ENCODE data around the gene ADORA1. TPM values are rescaled to one million over a fixed set of nuclear protein-coding genes. Genes with fewer than 3 reads are reported as not detected.

Gene ADORA1
- polyA plus RNA-seq, 3 donors: 4.9 to 6.3 (median 6.0) TPM

- no peak for DNase-seq (ENCODE audit: extremely low read depth in 1 of 11, low read depth in 9 of 11, low spot score in 4 of 11)
Observed at GRCh38 chr1:203150511-203151297, 23.2 kb downstream of the ADORA1 start.

DNA sequence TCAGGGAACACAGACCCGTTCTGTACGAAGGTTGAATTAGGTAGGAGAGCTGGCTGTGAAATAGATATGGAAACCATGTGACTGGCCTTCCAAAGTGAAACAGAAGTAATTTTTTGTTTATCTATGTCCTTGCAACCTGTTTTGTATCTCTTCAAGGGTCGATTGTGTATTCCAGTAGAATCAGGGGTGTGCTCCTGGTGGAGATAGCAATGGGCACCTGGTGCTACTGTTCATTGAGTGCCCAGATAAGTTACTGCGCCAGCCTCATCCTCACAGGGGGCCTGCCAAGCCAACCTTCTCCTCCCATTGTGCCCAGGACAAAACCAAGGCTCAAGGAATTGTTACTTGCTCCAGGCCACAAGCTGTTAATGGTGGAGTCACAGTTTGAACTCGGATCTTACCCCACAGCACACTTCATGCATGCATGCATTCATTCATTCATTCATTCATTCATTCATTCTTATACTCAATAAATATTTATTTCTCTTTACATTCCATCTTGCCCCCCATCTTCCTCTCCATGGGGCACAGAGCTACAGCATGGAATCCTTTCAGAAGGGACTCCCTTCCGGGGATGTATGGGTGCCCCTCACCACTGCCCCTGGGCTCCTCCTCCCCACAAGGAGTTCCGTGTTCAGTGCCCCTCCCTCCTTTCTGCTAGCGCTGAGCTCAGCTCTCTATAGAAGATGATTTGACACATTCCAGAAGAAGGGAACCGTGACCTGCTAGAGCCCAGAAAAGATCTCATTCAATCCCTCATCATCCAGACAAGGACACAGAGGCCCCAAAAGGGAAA lies 24.0 kb downstream of the ADORA1 start:
- DNase-seq (ENCODE audit: extremely low read depth in 1 of 11, low read depth in 9 of 11, low spot score in 4 of 11): peak in 4 of 11 donors; percentile 46 to 80 (median 66)

DNA sequence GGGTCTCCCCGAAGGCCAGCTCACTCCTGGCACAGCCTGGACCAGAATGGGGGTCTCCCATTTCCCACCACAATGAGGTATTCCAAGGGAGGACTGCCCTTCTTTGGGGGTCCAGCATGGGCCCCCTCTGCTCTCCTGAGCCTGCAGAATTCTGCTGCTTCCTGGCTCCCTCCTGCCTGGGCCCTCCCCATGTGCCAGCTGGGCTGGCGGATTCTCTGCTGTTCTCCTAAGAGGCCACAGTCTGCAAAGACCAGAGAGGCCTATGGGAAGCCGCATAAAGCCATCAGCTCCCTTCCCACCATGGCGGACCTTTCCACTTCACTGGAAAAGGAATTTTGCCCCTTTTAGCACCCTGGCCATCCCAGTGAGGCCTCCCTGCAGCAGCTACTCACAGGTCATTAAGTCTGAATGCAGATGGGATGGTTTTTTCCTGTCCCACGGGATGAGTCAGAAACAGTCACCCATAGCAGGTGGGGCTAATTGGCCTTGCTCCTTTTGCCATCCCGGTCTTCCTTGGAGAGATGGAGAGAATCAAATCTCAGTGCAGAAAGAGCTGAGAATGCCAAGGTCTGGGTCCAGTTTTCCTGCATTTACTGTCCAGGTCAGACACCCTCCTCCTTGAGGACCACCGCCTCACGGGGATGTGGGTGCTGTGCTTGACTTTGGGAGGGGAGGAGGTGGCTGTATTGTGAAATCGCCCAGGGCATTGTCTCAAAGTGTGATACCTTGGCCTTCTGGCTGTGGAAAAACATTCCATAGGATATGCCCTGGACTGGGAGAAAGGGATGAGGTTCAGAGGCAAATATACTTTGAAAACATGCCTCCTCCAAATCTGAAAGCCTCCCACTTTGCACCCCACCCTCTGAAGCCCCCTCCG lies 24.9 kb downstream of the ADORA1 start:
- DNase-seq (ENCODE audit: extremely low read depth in 1 of 11, low read depth in 9 of 11, low spot score in 4 of 11): peak in 5 of 11 donors; percentile 56 to 77 (median 70)

DNA sequence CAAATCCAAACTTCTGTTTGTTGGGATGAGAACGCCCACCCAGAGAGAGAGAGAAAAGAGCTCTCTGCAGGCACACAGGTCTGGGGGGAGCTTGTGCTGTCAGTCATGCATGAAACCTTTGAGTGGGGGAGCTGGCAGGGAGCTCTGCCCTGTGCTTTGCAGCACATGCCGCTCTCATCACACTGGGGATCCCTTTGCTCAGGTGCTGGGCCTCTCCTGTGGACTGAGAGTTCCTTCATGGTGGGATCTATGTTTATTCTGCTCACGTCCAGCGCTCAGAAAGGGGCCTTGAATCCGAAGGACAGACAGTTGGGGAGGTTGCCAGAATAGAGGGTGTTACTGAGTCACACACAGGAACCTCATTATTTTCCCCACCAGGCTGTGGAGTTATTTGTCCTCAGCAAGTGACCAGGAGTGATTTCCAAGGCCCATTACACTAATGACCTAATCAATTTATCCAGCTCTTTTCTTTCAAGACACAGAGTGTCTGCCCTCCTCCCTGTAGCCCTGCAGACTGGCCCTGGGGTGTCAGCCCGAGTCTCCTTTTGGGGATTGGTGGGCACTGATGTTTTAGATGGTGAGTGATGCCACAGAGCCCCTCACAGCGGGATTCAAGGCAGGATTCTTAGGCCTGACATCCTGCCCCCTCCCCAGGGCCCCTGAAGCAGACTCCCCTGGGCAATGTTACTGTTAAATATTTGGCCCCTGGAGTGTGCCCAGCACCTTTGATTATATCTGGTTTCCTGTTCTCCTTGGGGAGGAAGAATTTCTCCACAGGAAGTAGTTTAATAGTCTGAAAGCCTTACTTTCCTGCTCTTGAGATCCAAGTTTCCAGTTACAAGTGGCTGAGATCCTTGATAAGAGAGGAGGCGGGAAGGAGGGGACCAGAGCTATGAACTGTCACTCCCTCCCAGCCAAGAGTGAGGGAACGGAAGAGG lies 25.8 kb downstream of the ADORA1 start:
- no peak for DNase-seq (ENCODE audit: extremely low read depth in 1 of 11, low read depth in 9 of 11, low spot score in 4 of 11)

DNA sequence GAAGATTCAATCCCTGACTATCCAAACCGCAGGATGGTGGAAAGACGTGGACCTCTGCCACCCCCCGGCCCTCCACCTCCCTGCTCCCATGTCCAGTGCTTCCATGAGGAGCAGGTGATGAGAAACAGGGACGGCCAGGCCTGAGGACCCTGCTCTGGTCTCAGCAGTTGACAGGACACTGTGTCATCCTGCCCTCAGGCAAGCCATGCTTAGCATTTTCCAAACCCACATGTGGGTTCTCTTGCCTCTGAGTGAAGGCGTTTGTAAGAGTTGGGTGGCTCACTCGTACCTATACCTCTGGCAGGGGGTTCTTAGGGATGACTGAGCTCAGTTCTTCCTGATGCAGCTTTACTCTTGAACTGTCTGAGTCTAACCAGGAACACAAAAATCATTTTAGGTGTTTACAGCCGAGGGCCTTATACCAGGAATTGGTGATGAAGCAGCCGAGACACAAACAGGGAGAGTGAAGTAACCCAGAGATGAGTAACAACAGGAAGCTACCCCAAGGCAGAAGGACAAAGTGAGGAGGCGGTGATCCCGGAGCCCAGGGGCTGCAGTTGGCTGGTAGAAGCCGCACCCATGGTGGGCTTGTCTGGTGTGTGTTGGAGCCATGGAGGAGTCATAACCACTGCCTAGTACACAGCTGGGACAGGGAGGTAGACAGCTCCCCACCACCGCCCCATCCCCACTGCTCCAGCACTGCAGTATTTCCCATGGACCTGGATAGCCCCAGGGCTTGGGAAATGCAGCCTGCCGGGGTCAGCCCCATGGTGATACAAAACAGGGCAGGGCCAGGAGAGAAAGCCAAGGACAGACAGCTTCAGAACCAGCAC lies 26.7 kb downstream of the ADORA1 start:
- DNase-seq (ENCODE audit: extremely low read depth in 1 of 11, low read depth in 9 of 11, low spot score in 4 of 11): no peak

DNA sequence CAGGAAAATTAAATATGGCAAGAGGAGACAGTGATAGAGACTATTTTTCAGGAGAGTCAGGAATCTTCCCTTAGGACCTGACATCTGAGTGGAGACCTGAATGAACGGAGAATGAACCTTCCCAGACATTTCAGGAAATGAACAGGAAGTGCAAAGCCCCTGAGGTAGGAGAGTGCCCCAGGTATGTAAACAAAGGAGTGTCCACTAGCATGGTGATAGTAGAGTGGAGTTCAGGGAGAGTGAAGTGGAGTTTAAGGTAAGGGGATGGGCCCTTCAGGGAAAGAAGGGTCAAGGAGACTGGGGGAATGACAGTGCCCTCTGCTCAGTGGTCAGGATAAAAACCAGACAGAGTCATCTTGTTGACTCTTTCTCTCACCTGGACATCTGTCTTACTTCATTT lies 28.8 kb downstream of the ADORA1 start:
- no peak for DNase-seq (ENCODE audit: extremely low read depth in 1 of 11, low read depth in 9 of 11, low spot score in 4 of 11)

GRCh38 chr1:203158423-203158822 lies 30.9 kb downstream of the ADORA1 start:
- no peak for DNase-seq (ENCODE audit: extremely low read depth in 1 of 11, low read depth in 9 of 11, low spot score in 4 of 11)

GRCh38 chr1:203158960-203159665 lies 31.6 kb downstream of the ADORA1 start:
- DNase-seq (ENCODE audit: extremely low read depth in 1 of 11, low read depth in 9 of 11, low spot score in 4 of 11): no peak

DNA sequence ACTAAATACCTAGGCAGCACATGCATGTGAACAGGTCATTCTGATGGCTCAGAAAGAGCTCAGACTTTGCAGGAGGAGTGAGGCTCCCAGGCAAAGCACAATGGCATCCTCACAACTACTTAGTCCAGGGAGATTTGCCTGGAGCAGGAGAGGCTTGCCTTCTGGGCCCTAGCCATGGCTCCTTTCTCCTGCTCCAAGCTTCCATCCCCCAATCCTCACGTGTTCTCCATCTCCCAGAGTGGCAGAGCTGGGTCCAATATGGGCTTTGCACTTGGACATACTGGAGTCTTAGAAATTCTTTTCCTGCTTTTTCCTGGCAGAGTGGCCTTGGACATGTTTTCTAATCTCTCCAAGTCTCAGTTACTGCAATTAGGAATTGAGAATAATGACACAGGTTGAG lies 32.3 kb downstream of the ADORA1 start:
- DNase-seq (ENCODE audit: extremely low read depth in 1 of 11, low read depth in 9 of 11, low spot score in 4 of 11): no peak

DNA sequence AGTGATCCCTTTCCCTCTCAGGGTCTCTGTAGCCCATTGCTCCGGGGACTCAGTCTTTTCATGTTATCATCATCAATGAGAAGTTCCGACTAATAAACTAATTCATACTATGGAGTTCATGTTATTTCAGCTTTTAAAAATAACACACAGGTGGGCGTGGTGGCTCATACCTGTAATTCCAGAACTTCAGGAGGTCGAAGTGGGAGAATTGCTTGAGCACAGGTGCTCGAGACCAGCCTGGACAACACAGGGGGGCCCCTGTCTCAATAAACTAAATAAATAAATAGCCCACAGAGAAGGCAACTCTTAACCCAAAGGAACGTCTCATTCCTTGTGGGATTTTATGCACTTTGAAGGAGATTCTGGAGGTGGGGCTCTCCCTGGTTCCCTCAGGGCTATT lies 33.6 kb downstream of the ADORA1 start:
- DNase-seq (ENCODE audit: extremely low read depth in 1 of 11, low read depth in 9 of 11, low spot score in 4 of 11): no peak

- DNase-seq (ENCODE audit: extremely low read depth in 1 of 11, low read depth in 9 of 11, low spot score in 4 of 11): no peak
Observed at GRCh38 chr1:203161703-203162102, 34.2 kb downstream of the ADORA1 start.

- DNase-seq (ENCODE audit: extremely low read depth in 1 of 11, low read depth in 9 of 11, low spot score in 4 of 11): no peak
Observed at GRCh38 chr1:203162403-203162802, 34.9 kb downstream of the ADORA1 start.

GRCh38 chr1:203163891-203164635 lies 36.5 kb downstream of the ADORA1 start:
- DNase-seq (ENCODE audit: extremely low read depth in 1 of 11, low read depth in 9 of 11, low spot score in 4 of 11): no peak

GRCh38 chr1:203165101-203165799 lies 37.7 kb downstream of the ADORA1 start:
- DNase-seq (ENCODE audit: extremely low read depth in 1 of 11, low read depth in 9 of 11, low spot score in 4 of 11): no peak

GRCh38 chr1:203165800-203166161 lies 38.3 kb downstream of the ADORA1 start:
- DNase-seq (ENCODE audit: extremely low read depth in 1 of 11, low read depth in 9 of 11, low spot score in 4 of 11): no peak
